K562 (cell line): ENCODE measurements around the gene DYNLT2B. TPM values are rescaled to one million over a fixed set of nuclear protein-coding genes. Genes with fewer than 3 reads are reported as not detected.

Experiments used
- BDP1 ChIP-seq: IDR thresholded peaks from 3 replicates; pipeline ENCODE4 v1.6.1; 2011; ENCODE audit not compliant: insufficient read length, insufficient read depth
- BRCA1 ChIP-seq, 2 experiments: fragments of 450-650 bp in 1 of 2; sonication (generic) in 1 of 2; formaldehyde crosslinking in 1 of 2; IDR thresholded peaks; 2 replicates each; pipeline versions ENCODE4 v1.5.0 to v1.6.1; 2017 to 2020; ENCODE audit warnings: mild to moderate bottlenecking in 1 of 2, missing genetic modification reagents in 1 of 2
- CBX2 ChIP-seq: fragments of 200-600 bp; sonication (generic); IDR thresholded peaks from one replicate; pipeline ENCODE4 v1.6.1; 2012; ENCODE audit warnings: mild to moderate bottlenecking, low read length, inconsistent platforms; ENCODE audit not compliant: insufficient read depth, poor library complexity, severe bottlenecking
- CC2D1A ChIP-seq: fragments of 450-650 bp; IDR thresholded peaks from 2 replicates; pipeline ENCODE4 v1.6.1; 2017; ENCODE audit warnings: mild to moderate bottlenecking
- CEBPZ ChIP-seq: fragments of 150-350 bp; IDR thresholded peaks from 2 replicates; pipeline ENCODE4 v1.6.1; 2014; ENCODE audit warnings: low read depth, mild to moderate bottlenecking, low read length, borderline replicate concordance
- CREB5 ChIP-seq: fragments of 250-450 bp; sonication (Bioruptor Pico); IDR thresholded peaks from 2 replicates; pipeline ENCODE4 v1.5.0; 2020; ENCODE audit warnings: mild to moderate bottlenecking
- FOS ChIP-seq: IDR thresholded peaks from 3 replicates; pipeline ENCODE4 v1.6.1; 2011; ENCODE audit not compliant: insufficient read length; ENCODE audit errors: extremely low read depth
- HDAC1 ChIP-seq, 2 experiments: fragments of 450-650 bp; IDR thresholded peaks; 2 replicates each; pipeline ENCODE4 v1.6.1; 2016 to 2017; ENCODE audit warnings: inconsistent platforms in 1 of 2, mild to moderate bottlenecking in 1 of 2, moderate library complexity in 1 of 2
- KDM2B ChIP-seq: fragments of 250-450 bp; sonication (Bioruptor Pico); IDR thresholded peaks from 2 replicates; pipeline ENCODE4 v1.8.0; 2021; ENCODE audit warnings: mild to moderate bottlenecking, moderate library complexity
- MCM7 ChIP-seq, 2 experiments: fragments of 450-650 bp; IDR thresholded peaks; 2 replicates each; pipeline ENCODE4 v1.6.1; 2016 to 2018
- NCOR1 ChIP-seq: fragments of 450-650 bp; IDR thresholded peaks from 2 replicates; pipeline ENCODE4 v1.6.1; 2016; ENCODE audit warnings: mild to moderate bottlenecking, moderate library complexity
- SMARCE1 ChIP-seq: fragments of 450-650 bp; IDR thresholded peaks from 2 replicates; pipeline ENCODE4 v1.7.1; 2016; ENCODE audit warnings: mild to moderate bottlenecking
- STAG1 ChIP-seq: sonication (generic); formaldehyde crosslinking; IDR thresholded peaks from 2 replicates; pipeline ENCODE4 v1.5.0; 2020; ENCODE audit warnings: missing genetic modification reagents, borderline replicate concordance
- ZNF41 ChIP-seq: fragments of 250-450 bp; sonication (Bioruptor Pico); conservative IDR thresholded peaks from 2 replicates; pipeline ENCODE4 v1.4.0; 2020; ENCODE audit warnings: mild to moderate bottlenecking
- ZNF507 ChIP-seq: conservative IDR thresholded peaks from 2 replicates; pipeline ENCODE4 v1.6.1; 2017; ENCODE audit warnings: missing genetic modification characterization, missing compliant biosample characterization
- ZNF551 ChIP-seq: fragments of 250-450 bp; sonication (Bioruptor Pico); IDR thresholded peaks from 2 replicates; pipeline ENCODE4 v1.5.0; 2021; ENCODE audit warnings: mild to moderate bottlenecking, moderate library complexity
- polyA plus RNA-seq, 8 experiments: library from polyadenylated mRNA; depleted of rRNA in 4 of 8; stranded (reverse) in 5 of 8; unstranded in 3 of 8; fragments of >200 nt; fragmentation: Nextera tagmentation in 2 of 8; fragmentation: Illumina TruSeq in 1 of 8; extraction: Ambion mirVana in 2 of 8; extraction: Trizol in 1 of 8; gene quantifications; 2 replicates each; pipeline versions ENCODE4 v1.2.1 to v1.2.3, GENCODE V29; 2011 to 2014; ENCODE audit warnings: inconsistent platforms in 1 of 8, missing spikeins in 1 of 8
- total RNA-seq, 7 experiments: library from RNA; depleted of rRNA in 6 of 7; stranded (reverse); fragments of >200 nt in 6 of 7; fragmentation: Illumina TruSeq in 2 of 7; extraction: Trizol in 2 of 7; gene quantifications; 2 replicates each; pipeline versions ENCODE4 v1.2.1 to v1.2.3, GENCODE V29; 2011 to 2021; ENCODE audit warnings: low replicate concordance in 1 of 7
- TF ChIP-seq, protein P1 (sequence below): sonication (generic); formaldehyde crosslinking; IDR thresholded peaks from 2 replicates; pipeline ENCODE4 v1.8.1; 2023; ENCODE audit warnings: missing genetic modification reagents, mild to moderate bottlenecking, borderline replicate concordance
- TF ChIP-seq, protein P2 (sequence below), 2 experiments: fragments of 200-800 bp in 1 of 2; sonication (Bioruptor generic) in 1 of 2; sonication (generic) in 1 of 2; formaldehyde crosslinking in 1 of 2; IDR thresholded peaks in 1 of 2; conservative IDR thresholded peaks in 1 of 2; 2 replicates each; pipeline versions ENCODE4 v1.5.0 to v1.6.1; 2016 to 2020; ENCODE audit warnings: missing compliant biosample characterization in 1 of 2, missing genetic modification characterization in 1 of 2, missing genetic modification reagents in 1 of 2

Gene DYNLT2B
- total and polyA plus RNA-seq, 9 of the 15 experiments (the other 6 are each of a cell fraction or from before 2014, with no cell fraction given) = 6.5 to 19.9 (median 8.7) TPM

DNA sequence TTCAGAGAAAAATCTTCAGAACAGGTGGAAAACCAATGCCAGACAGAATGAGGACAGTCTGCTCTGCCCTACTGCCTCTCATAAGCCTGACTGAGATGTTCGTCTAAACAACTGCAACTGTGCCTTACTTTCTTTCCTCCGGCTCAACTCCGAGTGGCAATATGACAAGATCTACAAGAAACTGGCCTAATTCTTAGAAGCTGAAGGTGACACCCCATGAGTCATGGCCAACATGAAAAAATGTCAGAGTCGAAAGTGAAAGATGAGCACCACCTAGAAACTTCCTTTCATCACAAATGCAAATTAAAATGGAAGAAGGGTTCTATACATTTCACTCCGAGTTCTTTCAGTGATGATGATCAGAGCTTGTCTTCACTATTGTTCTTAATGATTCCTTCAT is 43.5 kb downstream of the DYNLT2B start (continued):
- TF ChIP-seq, protein P1, sequence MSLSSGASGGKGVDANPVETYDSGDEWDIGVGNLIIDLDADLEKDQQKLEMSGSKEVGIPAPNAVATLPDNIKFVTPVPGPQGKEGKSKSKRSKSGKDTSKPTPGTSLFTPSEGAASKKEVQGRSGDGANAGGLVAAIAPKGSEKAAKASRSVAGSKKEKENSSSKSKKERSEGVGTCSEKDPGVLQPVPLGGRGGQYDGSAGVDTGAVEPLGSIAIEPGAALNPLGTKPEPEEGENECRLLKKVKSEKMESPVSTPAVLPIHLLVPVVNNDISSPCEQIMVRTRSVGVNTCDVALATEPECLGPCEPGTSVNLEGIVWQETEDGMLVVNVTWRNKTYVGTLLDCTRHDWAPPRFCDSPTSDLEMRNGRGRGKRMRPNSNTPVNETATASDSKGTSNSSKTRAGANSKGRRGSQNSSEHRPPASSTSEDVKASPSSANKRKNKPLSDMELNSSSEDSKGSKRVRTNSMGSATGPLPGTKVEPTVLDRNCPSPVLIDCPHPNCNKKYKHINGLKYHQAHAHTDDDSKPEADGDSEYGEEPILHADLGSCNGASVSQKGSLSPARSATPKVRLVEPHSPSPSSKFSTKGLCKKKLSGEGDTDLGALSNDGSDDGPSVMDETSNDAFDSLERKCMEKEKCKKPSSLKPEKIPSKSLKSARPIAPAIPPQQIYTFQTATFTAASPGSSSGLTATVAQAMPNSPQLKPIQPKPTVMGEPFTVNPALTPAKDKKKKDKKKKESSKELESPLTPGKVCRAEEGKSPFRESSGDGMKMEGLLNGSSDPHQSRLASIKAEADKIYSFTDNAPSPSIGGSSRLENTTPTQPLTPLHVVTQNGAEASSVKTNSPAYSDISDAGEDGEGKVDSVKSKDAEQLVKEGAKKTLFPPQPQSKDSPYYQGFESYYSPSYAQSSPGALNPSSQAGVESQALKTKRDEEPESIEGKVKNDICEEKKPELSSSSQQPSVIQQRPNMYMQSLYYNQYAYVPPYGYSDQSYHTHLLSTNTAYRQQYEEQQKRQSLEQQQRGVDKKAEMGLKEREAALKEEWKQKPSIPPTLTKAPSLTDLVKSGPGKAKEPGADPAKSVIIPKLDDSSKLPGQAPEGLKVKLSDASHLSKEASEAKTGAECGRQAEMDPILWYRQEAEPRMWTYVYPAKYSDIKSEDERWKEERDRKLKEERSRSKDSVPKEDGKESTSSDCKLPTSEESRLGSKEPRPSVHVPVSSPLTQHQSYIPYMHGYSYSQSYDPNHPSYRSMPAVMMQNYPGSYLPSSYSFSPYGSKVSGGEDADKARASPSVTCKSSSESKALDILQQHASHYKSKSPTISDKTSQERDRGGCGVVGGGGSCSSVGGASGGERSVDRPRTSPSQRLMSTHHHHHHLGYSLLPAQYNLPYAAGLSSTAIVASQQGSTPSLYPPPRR = no peak
- no peak for TF ChIP-seq CBX2
- peak; percentile 51 for TF ChIP-seq NCOR1
- no peak for TF ChIP-seq STAG1
- TF ChIP-seq CEBPZ = no peak
- no peak for TF ChIP-seq MCM7 (IDR thresholded peaks at IDR 0.05)
- TF ChIP-seq BRCA1 (IDR thresholded peaks at IDR 0.05) = no peak
- TF ChIP-seq BRCA1 (CRISPR knock-in tag; IDR thresholded peaks at IDR 0.05) = no peak
- no peak for TF ChIP-seq BDP1
- TF ChIP-seq ZNF551 (CRISPR knock-in tag) = no peak
- no peak for TF ChIP-seq ZNF41 (CRISPR knock-in tag)
- 0 out of 2 replicates have a peak, but pooled peaks have one; percentile 24 for TF ChIP-seq KDM2B
- TF ChIP-seq SMARCE1 = peak; percentile 81
- TF ChIP-seq CC2D1A = no peak
- peak in 1 of 2 experiments; percentile 29; a peak in 1 of 4 replicates for TF ChIP-seq HDAC1 (IDR thresholded peaks at IDR 0.05)
- no peak for TF ChIP-seq ZNF507 (tag)
- TF ChIP-seq, protein P2, sequence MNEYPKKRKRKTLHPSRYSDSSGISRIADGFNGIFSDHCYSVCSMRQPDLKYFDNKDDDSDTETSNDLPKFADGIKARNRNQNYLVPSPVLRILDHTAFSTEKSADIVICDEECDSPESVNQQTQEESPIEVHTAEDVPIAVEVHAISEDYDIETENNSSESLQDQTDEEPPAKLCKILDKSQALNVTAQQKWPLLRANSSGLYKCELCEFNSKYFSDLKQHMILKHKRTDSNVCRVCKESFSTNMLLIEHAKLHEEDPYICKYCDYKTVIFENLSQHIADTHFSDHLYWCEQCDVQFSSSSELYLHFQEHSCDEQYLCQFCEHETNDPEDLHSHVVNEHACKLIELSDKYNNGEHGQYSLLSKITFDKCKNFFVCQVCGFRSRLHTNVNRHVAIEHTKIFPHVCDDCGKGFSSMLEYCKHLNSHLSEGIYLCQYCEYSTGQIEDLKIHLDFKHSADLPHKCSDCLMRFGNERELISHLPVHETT (CRISPR knock-in tag; conservative IDR thresholded peaks at IDR 0.05 in 1 of 2, IDR thresholded peaks at IDR 0.05 in 1 of 2) = no peak
- no peak for TF ChIP-seq CREB5 (CRISPR knock-in tag)
- peak; percentile 38 for TF ChIP-seq FOS
